Fibroblast of skin of left biceps (primary cell): ENCODE results near the gene C1S.

Experiments used
- DNase-seq, 2 experiments: peaks; one replicate each; pipeline ENCODE4 v3.0.0-alpha.2; 2013; ENCODE audit warnings: low read depth in 2 of 2

C1S gene

GRCh38 chr12:7075939-7076338 lies 15.4 kb downstream of the C1S start:
- peak; percentile 52 to 60 for DNase-seq

DNA sequence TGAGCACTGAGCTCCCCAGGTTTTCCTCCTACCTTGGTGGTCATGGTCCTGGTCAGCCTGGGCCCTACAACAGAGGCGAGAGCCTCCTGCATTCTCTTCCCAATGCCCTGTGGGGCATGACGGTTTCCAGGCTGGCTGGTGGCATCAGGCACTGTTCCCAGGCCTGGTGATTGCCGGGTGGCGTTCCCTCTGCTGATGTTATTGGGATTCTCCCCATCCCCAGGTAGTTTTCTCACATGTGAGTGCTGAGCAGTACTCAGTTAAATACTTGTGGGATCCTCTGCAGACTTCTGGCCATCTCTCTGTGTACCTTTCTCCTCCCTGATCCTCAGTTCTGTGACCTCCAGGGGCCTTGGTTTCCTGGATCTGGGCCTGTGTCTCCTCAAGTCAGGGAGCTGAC lies 16.0 kb downstream of the C1S start:
- no peak for DNase-seq

GRCh38 chr12:7078163-7078562 lies 17.6 kb downstream of the C1S start:
- DNase-seq: no peak

DNA sequence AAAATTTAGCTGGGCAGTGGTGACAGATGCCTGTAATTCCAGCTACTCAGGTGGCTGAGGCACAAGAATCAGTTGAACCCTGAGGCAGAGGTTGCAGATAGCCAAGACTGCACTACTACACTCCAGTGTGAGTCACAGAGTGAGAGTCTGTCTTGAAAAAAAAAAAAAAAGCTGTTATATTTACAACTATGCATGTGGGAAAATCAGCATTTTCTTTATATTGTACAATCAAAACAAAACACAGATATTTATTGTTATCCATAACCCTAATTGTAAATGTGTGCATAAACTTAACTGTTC lies 19.3 kb downstream of the C1S start:
- DNase-seq: no peak

- no peak for DNase-seq
Observed at GRCh38 chr12:7081037-7081436, 20.5 kb downstream of the C1S start.

GRCh38 chr12:7083125-7083524 lies 22.6 kb downstream of the C1S start:
- no peak for DNase-seq

GRCh38 chr12:7089196-7089871 lies 28.8 kb downstream of the C1S start:
- DNase-seq: no peak

DNA sequence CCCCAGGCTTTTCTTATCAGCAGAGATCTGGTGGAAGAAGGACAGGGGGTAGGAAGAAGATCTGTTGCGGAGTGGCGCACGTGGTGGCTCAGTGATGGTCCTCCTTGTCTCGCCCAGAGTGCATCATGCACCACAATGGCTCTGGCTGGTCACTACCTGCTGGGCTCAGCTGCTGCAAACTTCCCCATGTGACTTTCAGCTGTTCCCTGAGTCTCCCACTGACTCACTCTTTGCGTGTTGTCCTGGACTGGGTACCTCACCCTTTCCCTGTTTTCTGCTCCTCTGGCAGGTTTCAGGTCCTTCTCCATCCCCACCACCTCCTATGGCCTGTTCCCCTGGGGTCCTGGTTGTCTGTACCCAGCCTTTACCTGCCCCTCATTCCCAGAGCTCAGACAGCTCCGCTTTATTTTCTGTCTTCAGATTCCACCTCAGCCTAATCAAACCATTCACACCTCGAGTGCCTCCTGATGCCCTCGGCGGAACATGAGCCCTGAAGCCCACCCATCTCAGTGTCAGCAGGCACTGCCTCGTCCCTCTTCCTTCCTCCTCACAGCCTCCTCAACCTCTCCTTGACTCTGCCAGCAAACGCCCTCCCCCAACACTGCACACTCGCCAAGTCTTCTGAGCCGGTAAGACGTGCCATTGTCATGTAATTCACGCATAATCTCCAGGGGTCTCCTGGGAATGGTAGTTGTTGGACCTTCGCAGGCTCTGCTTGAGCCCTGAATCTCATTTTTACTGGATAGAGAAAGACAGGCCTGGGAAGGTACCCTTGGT lies 29.9 kb downstream of the C1S start:
- no peak for DNase-seq

DNA sequence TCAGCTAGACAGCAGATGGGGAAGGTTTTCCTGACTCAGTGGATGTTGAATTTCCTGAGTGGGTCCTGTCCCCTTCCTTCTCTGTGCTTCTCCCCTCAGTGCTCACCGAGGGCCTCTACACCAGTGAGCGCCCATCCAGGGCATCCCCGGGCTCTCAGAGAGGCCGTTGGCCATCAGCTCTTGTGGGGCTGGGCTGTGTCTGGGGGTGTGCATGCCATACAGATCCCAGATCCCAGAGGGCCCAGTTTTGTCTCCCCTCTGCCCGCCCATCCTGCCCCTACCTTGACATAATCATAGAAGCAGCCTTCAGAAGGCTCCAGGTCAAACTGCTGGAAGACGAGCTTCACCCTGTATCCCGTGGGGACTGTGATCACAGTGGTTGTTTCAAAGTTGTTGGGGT lies 30.7 kb downstream of the C1S start:
- DNase-seq: no peak

DNA sequence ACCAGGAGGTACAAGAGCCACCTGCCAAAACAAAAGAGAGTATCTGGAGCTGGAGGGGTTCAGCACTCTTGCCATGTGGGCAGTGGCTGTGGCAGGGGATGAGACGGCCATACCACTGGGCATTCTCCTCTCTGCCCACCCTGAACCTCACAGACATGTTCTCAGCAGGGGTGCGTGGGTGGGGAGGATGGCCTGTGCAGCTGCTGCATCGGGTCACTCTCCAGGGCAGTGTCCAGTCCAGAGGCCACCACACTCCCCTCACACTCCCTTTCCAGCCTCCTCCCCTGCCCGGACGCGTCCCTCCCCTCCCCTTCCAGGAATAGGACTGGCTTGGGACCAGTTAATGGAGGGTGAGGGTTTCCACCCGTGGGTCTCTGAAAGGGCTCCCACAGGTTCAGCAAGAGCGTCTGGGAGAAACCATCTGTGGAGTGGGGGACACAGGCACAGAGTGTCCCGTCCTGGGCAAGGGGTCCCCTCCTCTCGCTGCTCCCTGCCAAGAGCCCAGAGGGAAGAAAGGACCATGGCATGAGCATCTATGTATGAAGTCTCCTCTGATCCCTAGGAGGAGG lies 31.2 kb downstream of the C1S start:
- DNase-seq: no peak

- DNase-seq: peak; percentile 82 to 83
Observed at GRCh38 chr12:7092229-7092985, 31.9 kb downstream of the C1S start, which contains the start of gene C1R. TSS of gene C1R (minus strand) at chr12:7092445. CDS start at chr12:7092388, 57 bp downstream.

- DNase-seq: no peak
Observed at GRCh38 chr12:7092986-7093460, 32.5 kb downstream of the C1S start.

DNA sequence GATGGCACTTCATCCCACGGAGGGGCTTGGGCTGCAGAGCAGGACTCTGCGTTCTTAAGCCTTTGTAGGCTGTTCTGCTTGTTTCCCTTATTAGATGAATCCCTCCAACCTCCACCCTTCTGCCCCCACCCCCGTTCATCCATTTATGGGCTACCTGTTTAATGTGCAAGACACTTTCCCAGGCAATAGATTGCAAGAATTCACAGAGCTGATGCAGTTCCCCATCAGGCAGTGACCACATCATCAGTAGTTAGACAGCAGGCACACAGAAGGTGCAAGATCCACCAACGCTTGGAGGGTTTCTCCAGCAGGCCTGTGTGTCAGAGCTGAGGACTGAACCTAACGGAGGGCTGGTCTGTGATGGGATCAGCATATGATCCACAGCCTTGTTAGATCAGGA lies 33.0 kb downstream of the C1S start:
- DNase-seq: no peak

DNA sequence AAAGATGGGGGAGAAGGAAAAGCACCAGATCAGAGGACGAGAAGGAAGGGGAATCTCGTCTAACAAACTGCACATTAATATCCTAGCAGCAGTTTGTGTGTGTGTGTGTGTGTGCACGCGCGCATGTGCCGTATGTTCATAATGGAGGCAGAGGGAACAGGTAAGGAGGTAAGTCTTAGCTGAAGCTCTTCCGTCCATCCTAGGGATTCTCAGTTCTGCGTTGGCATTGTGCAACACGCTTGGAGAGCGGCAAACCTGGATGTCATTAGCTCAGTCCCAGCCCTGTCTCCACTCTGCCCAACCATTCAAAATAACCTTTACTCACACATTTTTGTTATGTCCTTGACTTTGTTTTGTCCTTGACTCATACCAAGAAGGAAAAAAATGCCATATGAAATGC lies 33.4 kb downstream of the C1S start:
- no peak for DNase-seq

DNA sequence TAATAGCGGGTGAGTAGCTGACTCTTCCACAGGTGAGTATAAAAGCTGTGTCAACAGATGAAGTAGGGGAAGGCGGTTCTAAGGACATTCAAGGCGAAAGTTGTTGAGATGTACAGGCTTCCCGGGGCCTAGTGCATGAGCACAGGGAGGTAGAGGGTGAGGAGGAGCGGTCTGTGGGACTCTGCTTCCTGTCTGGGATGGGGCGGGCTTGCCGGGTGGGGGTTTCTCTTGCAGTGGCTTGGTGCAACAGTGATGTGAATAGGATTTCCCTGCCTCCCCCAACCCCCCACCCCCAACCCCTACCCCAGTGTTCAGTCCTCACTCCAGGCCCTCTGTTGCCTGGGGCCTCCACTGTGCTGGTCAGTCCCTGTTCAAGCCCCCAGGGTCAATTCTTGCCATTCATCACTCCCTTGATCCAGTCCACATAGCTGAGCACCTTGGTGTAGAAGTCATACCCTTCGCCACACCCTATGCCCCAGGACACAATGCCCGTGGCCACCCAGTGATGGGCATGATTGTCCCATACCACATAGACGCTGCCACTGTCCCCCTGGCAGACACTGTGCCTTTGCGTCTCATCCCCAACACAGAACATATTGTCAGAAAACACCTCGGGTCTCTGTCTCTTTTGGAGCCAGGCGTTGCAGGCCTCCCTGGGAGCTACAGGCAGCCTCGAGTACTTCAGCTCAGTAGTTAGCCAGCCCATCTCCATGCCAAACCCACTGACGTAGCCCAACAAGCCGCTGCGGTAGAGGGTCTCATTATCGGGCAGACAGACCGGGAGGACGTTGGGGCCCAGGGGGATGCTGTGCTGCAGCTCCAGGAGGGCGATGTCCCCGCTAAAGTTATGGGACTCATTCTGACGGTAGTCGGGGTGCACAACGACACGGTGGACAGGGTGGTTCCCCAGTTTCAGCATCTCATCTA lies 35.8 kb downstream of the C1S start:
- no peak for DNase-seq

- DNase-seq: no peak
Observed at GRCh38 chr12:7096979-7097378, 36.5 kb downstream of the C1S start.

DNA sequence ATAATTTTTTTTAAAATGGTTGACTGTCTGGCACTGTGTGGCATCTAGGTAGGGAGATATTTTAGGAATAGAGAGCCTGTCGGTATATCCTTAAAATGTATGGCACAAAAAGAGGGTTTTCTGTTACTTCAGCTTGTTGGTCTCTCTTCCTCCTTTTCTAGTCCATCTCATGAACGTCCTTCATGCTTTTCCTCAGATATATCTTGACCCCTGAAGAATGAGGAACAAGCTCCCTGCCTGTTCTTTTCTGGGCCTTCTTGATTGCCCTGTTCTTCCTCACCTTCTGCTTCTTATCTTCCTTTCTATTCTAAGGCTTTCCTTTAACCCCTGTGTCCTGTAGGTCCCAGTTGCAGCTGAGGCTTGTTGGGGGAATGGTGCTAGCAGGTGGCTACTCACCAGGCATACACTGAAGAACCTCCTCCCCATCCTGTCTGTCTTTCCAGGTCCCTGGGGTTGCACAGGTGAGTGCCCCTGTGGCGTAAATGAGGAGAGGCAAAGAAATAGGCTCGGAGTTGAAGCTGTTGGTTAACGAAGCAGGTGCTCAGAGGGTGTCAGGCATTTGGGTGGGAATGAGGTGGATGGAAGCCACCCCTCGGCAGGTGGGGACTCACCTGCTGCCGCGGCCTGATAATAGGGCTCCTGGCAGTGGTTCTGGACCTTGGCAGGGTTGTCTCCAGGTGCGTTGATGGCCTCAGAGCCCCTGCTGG lies 38.9 kb downstream of the C1S start:
- no peak for DNase-seq

DNA sequence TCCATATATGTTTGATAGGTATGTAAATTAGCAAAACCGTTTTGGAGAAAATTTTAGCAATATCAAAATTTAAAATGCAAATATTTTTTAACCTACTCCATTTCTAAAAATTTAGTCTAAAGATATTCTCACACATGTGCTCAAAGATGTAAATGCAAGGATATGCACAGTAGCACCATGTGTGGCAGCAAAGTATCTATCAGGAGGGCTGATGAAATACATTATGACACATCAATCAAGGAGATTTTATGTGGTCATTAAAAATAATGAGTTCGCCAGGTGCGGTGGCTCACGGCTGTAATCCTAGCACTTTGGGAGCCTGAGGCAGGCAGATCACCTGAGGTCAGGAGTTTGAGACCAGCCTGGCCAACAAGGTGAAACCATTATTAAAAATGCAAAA lies 39.7 kb downstream of the C1S start:
- no peak for DNase-seq

DNA sequence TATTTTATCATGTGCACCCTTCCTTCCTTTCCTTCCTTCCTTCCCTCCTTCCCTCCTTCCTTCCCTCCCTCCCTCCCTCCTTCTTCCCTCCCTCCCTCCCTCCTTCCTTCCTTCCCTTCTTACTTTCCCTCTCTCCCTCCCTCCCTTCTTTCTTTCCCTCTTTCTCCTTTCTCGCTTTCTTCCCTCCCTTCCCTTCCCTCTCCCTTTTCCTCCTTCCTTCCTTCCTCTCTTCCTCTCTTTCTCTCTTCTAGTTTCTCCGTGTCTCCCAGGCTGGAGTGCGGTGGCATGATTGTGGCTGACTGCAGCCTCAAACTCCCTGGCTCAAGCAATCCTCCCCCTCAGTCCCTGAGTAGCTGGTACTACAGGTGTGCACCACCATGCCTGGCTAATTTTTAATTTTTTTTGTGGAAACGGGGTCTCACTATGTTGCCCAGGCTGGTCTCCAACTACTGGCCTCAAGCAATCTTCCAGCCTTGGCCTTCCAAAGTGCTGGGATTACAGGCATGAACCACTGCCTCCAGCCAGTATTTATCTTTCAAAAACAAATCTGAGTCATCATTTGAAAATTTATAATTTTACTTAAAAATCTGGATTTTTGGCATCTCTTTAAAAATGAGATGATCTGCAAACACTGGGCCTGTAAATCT lies 40.7 kb downstream of the C1S start:
- DNase-seq: no peak

DNA sequence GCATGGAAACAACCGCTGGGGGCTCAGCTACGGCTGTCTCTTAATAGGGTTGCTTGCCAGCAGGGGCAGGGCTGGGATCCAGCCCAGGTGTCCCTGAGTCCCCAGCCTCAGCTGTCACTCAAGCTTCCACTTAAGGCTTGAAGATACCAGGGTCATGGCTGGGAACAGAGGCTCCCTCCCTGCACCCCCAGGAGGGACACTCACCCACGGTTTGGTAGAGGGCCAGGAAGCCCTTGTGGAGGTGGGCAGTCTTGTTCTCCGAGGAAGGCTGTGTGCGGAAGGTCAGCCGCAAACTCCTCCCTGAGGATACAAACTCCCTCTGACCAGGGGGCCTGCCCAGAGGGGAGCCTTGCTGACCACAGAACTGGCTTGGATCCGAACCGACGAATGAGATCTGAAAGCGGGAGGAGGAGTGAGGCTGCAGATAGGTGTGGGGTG lies 41.2 kb downstream of the C1S start:
- DNase-seq: no peak
